ENCODE results near the gene MTA2.

DNA sequence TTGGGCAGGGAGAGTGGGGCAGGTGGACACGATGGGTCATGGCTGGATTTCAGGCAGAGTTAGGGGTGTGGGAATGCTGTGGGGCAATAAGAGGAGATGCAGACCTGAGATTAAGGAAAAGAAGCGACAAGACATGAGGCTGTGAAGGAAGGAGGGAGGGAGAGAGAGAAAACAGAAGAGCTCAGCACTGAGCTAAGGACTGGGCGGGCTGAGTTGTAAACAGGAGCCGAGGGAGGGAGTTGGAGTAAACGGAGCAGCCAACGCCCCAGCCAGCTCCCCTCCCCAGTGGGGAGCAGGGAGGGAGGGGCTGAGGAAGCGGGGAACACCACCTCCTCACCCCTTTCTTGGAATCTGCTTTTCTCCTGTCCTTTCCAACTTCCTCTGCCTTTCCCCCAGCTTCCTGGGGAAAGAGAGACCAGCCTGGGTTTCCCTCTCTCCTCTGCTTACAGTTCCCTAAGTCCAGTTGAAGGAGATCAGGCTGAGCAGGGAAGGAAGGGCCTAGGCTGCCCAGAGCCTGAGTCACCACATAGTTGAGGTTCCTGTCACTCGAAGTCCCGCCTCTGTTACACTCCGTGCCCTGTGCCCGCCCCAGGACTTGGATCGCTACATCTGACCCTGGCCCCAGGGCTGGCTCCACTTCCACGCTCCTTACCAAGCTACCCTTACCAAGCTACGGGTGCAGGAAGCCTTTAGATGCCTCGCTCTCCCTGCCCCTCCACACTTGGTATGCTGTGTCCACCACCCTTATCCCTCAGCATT lies 48.4 kb downstream of the MTA2 start:
- no peak for TF ChIP-seq SUZ12 (IDR thresholded peaks at IDR 0.05; ENCODE audit: extremely low read depth, insufficient read depth, insufficient read length)
- TF ChIP-seq YY1 (IDR thresholded peaks at IDR 0.05; ENCODE audit: insufficient read depth, insufficient read length), result no peak
- no peak for TF ChIP-seq ZNF274 (IDR thresholded peaks at IDR 0.05; ENCODE audit: low read depth, low read length)

All from NT2/D1 (cell line).